Neural progenitor cell (in vitro differentiated cells): ENCODE data around the gene DENND5B. TPM values are rescaled to one million over a fixed set of nuclear protein-coding genes. Genes with fewer than 3 reads are reported as not detected.

Experiments
- DNase-seq: peaks from one replicate; pipeline ENCODE4 v3.0.0-alpha.2; 2016; ENCODE audit warnings: low spot score
- H2AFZ ChIP-seq: fragments of 200-600 bp; sonication (generic); replicated peaks from 2 replicates; pipeline ENCODE4 v1.6.1; 2016; ENCODE audit warnings: antibody characterized with exemption
- H3F3A ChIP-seq: fragments of 200-600 bp; sonication (generic); 2 replicates; pipeline ENCODE4 v1.6.1; 2016; ENCODE audit warnings: antibody characterized with exemption, low read depth
- H3K27ac ChIP-seq: fragments of 200-600 bp; sonication (generic); 2 replicates; pipeline ENCODE4 v1.5.1; 2016; ENCODE audit warnings: mild to moderate bottlenecking
- H3K27me3 ChIP-seq: fragments of 200-600 bp; sonication (generic); 2 replicates; pipeline ENCODE4 v1.6.1; 2016; ENCODE audit warnings: mild to moderate bottlenecking, moderate library complexity
- H3K36me3 ChIP-seq: fragments of 200-600 bp; sonication (generic); 2 replicates; pipeline ENCODE4 v1.5.1; 2016
- H3K4me1 ChIP-seq: fragments of 200-600 bp; sonication (generic); 2 replicates; pipeline ENCODE4 v1.6.1; 2016; ENCODE audit warnings: mixed run types
- H3K4me2 ChIP-seq: fragments of 200-600 bp; sonication (generic); 2 replicates; pipeline ENCODE4 v1.6.1; 2016
- H3K4me3 ChIP-seq: fragments of 200-600 bp; sonication (generic); 2 replicates; pipeline ENCODE4 v1.5.1; 2016
- H3K79me2 ChIP-seq: fragments of 200-600 bp; sonication (generic); 2 replicates; pipeline ENCODE4 v1.6.1; 2016; ENCODE audit warnings: low read depth
- H3K9ac ChIP-seq: fragments of 200-600 bp; sonication (generic); 2 replicates; pipeline ENCODE4 v1.6.1; 2016
- H3K9me3 ChIP-seq: fragments of 200-600 bp; sonication (generic); 2 replicates; pipeline ENCODE4 v1.5.1; 2016; ENCODE audit warnings: low read depth
- H4K20me1 ChIP-seq: fragments of 200-600 bp; sonication (generic); 2 replicates; pipeline ENCODE4 v1.6.1; 2016; ENCODE audit warnings: low read depth
- H3K27ac Mint-ChIP-seq: 3 replicates; pipeline ENCODE4 v1.8.0; 2021; ENCODE audit warnings: mixed read lengths
- H3K27me3 Mint-ChIP-seq: 2 replicates; pipeline ENCODE4 v1.8.0; 2022; ENCODE audit warnings: low read depth, mild to moderate bottlenecking, inconsistent platforms, moderate library complexity, mixed read lengths; ENCODE audit not compliant: insufficient read depth
- H3K36me3 Mint-ChIP-seq: 3 replicates; pipeline ENCODE4 v1.8.0; 2021; ENCODE audit warnings: mixed read lengths
- H3K4me1 Mint-ChIP-seq: 3 replicates; pipeline ENCODE4 v1.8.0; 2021; ENCODE audit warnings: mixed read lengths
- H3K4me3 Mint-ChIP-seq: 3 replicates; pipeline ENCODE4 v1.8.0; 2021; ENCODE audit warnings: mild to moderate bottlenecking, moderate library complexity, mixed read lengths
- H3K9me3 Mint-ChIP-seq: 3 replicates; pipeline ENCODE4 v1.8.0; 2020; ENCODE audit warnings: mixed read lengths
- EZH2 ChIP-seq: fragments of 200-600 bp; sonication (generic); IDR thresholded peaks from 2 replicates; pipeline ENCODE4 v1.6.1; 2017; ENCODE audit warnings: antibody characterized with exemption, mild to moderate bottlenecking, moderate library complexity
- EZH2phosphoT487 ChIP-seq: fragments of 200-600 bp; sonication (generic); IDR thresholded peaks from 2 replicates; pipeline ENCODE4 v1.6.1; 2017; ENCODE audit warnings: antibody characterized with exemption
- total RNA-seq: library from RNA; depleted of rRNA; stranded (reverse); fragments of >200 nt; gene quantifications from 2 replicates; pipeline ENCODE4 v1.2.3, GENCODE V29; 2015; ENCODE audit warnings: low replicate concordance
- TF ChIP-seq, protein P1 (sequence below): fragments of 200-600 bp; sonication (generic); IDR thresholded peaks from 2 replicates; pipeline ENCODE4 v1.5.1; 2017; ENCODE audit warnings: antibody characterized with exemption, mild to moderate bottlenecking

The DENND5B gene
- total RNA-seq, 1 donor from 2014 or later, result 24.2 TPM

DNA sequence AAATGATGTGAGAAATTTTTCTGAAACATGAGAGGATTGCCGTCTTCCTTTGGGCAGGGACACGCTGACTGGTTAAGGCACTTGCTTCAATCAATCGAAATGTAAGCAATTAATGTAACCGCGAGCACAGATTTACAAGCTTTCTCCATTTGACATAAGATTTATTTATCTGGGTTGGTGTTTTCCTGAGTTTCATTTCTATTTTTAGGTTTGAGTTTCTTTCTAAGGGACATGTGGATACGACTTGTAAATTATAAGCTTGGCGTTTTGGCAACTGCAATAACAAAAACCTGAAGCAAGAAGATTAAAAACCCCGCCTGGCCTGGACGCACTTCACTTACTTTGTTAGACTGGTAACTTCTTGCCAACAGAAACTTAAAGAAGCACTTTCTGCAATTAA is 244.7 kb downstream of the DENND5B start:
- Histone ChIP-seq H3K27me3 (no peaks in the 10 kb centered on the region), H4K20me1 (no peaks in the 10 kb centered on the region), H3F3A (no peaks in the 10 kb centered on the region), H3K9ac (no peak overlapping the region), H3K4me2 (no peak overlapping the region), H2AFZ (no peak overlapping the region), H3K79me2 (no peaks in the 10 kb centered on the region), H3K4me1 (no peaks in the 10 kb centered on the region), H3K9me3 (no peaks in the 10 kb centered on the region), H3K36me3 (no peaks in the 10 kb centered on the region), H3K27ac (no peak overlapping the region), H3K4me3 (no peak overlapping the region)
- no peaks in the 10 kb centered on the region for H3K4me1 Mint-ChIP-seq
- no peak overlapping the region for H3K4me3 Mint-ChIP-seq
- H3K27ac Mint-ChIP-seq, result no peak overlapping the region
- TF ChIP-seq, protein P1, sequence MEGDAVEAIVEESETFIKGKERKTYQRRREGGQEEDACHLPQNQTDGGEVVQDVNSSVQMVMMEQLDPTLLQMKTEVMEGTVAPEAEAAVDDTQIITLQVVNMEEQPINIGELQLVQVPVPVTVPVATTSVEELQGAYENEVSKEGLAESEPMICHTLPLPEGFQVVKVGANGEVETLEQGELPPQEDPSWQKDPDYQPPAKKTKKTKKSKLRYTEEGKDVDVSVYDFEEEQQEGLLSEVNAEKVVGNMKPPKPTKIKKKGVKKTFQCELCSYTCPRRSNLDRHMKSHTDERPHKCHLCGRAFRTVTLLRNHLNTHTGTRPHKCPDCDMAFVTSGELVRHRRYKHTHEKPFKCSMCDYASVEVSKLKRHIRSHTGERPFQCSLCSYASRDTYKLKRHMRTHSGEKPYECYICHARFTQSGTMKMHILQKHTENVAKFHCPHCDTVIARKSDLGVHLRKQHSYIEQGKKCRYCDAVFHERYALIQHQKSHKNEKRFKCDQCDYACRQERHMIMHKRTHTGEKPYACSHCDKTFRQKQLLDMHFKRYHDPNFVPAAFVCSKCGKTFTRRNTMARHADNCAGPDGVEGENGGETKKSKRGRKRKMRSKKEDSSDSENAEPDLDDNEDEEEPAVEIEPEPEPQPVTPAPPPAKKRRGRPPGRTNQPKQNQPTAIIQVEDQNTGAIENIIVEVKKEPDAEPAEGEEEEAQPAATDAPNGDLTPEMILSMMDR, result no peak
- TF ChIP-seq EZH2, result no peak
- TF ChIP-seq EZH2phosphoT487, result no peak
- H3K9me3 Mint-ChIP-seq, result no peaks in the 10 kb centered on the region
- H3K36me3 Mint-ChIP-seq, result peaks cover 3% of the 10 kb centered on the region
- H3K27me3 Mint-ChIP-seq, result peaks cover 3% of the 10 kb centered on the region
- no peak for DNase-seq

DNA sequence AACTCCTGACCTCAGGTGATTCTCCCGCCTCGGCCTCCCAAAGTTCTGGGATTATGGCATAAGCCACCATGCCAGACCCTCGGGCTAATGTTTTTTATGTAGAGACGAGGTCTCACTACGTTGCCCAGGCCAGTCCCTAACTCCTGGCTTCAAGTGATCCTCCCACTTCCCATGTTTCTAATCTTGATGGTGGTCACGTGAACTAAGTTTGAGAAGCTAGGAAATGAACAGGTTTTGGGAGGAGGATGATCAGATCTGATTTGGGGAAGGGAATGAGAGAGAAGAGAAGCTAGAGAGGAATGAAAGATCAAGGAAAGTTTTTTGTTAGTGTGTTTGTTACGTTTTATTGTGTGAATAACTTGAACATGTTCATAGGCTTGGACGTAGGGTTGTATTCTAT is 247.8 kb downstream of the DENND5B start:
- no peaks in the 10 kb centered on the region for H3K9me3 Mint-ChIP-seq
- Histone ChIP-seq H3K27me3 (no peaks in the 10 kb centered on the region), H3F3A (no peaks in the 10 kb centered on the region), H3K27ac (no peak overlapping the region), H3K9ac (no peak overlapping the region), H4K20me1 (no peaks in the 10 kb centered on the region), H3K4me3 (no peak overlapping the region), H3K4me2 (no peak overlapping the region), H3K4me1 (no peaks in the 10 kb centered on the region), H2AFZ (no peak overlapping the region), H3K79me2 (no peaks in the 10 kb centered on the region), H3K9me3 (no peaks in the 10 kb centered on the region), H3K36me3 (no peaks in the 10 kb centered on the region)
- H3K27me3 Mint-ChIP-seq, result peaks cover 3% of the 10 kb centered on the region
- H3K4me3 Mint-ChIP-seq, result no peak overlapping the region
- no peak for DNase-seq
- no peak for TF ChIP-seq EZH2phosphoT487
- TF ChIP-seq, protein P1, result no peak
- TF ChIP-seq EZH2, result no peak
- H3K4me1 Mint-ChIP-seq, result no peaks in the 10 kb centered on the region
- H3K27ac Mint-ChIP-seq, result no peak overlapping the region
- peaks cover 3% of the 10 kb centered on the region for H3K36me3 Mint-ChIP-seq

DNA sequence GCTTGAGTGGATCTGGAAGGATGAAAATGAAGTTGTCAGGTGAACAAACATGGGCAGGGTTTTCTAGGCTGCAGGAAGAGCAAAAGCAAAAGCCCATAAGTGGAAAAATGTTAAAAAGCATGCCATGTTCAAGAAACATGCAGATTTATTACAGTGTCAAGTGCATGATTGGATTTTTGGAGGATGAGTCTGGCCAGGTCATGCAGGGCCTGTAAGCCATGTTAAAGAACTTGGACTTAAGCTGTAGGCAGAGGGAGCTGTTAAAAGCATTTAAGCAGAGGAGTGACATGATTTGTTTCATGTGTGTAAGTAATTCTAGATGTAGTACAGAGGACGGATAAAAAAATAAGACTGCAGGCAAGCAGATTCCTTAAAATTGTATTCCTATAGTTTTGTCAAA is 248.7 kb downstream of the DENND5B start:
- Histone ChIP-seq H3K4me2 (no peak overlapping the region), H3F3A (no peaks in the 10 kb centered on the region), H3K27me3 (no peaks in the 10 kb centered on the region), H3K27ac (no peak overlapping the region), H4K20me1 (no peaks in the 10 kb centered on the region), H3K4me1 (no peaks in the 10 kb centered on the region), H3K4me3 (no peak overlapping the region), H2AFZ (no peak overlapping the region), H3K79me2 (no peaks in the 10 kb centered on the region), H3K36me3 (no peaks in the 10 kb centered on the region), H3K9ac (no peak overlapping the region), H3K9me3 (no peaks in the 10 kb centered on the region)
- DNase-seq, result no peak
- Mint-ChIP-seq H3K9me3 (no peaks in the 10 kb centered on the region), H3K4me1 (no peaks in the 10 kb centered on the region), H3K27me3 (peaks cover 3% of the 10 kb centered on the region), H3K4me3 (no peak overlapping the region), H3K36me3 (peaks cover 3% of the 10 kb centered on the region), H3K27ac (no peak overlapping the region)
- TF ChIP-seq EZH2 (no peak), EZH2phosphoT487 (no peak)
- TF ChIP-seq, protein P1, result no peak
